KMS-11 (cell line): ENCODE results near the gene RHBDD3.

ENCODE experiments used
- H2AFZ ChIP-seq: fragments of 200-600 bp; sonication (generic); 2 replicates; pipeline ENCODE4 v1.6.1; 2016; ENCODE audit warnings: antibody characterized with exemption, mixed run types, low read depth
- H3K27ac ChIP-seq: fragments of 200-600 bp; sonication (generic); 2 replicates; pipeline ENCODE4 v1.6.1; 2016; ENCODE audit warnings: mild to moderate bottlenecking, mixed run types
- H3K27me3 ChIP-seq: fragments of 200-600 bp; sonication (generic); 2 replicates; pipeline ENCODE4 v1.6.1; 2017; ENCODE audit warnings: mild to moderate bottlenecking, low read depth, mixed run types, moderate library complexity; ENCODE audit not compliant: insufficient read depth
- H3K36me3 ChIP-seq: fragments of 200-600 bp; sonication (generic); 2 replicates; pipeline ENCODE4 v1.6.1; 2017; ENCODE audit warnings: mild to moderate bottlenecking, mixed run types; ENCODE audit not compliant: insufficient read depth
- H3K4me1 ChIP-seq: fragments of 200-600 bp; sonication (generic); 2 replicates; pipeline ENCODE4 v1.6.1; 2016; ENCODE audit warnings: mild to moderate bottlenecking, low read depth, mixed run types; ENCODE audit not compliant: poor library complexity, severe bottlenecking
- H3K4me2 ChIP-seq: fragments of 200-600 bp; sonication (generic); 2 replicates; pipeline ENCODE4 v1.7.0; 2016; ENCODE audit warnings: mild to moderate bottlenecking, mixed run types
- H3K4me3 ChIP-seq: fragments of 200-600 bp; sonication (generic); IDR thresholded peaks from 2 replicates; pipeline ENCODE4 v1.6.1; 2017; ENCODE audit warnings: low read depth, low read length, mixed read lengths; ENCODE audit not compliant: insufficient read depth
- H3K79me2 ChIP-seq: fragments of 200-600 bp; sonication (generic); 2 replicates; pipeline ENCODE4 v1.6.1; 2016; ENCODE audit warnings: low read depth, mixed run types; ENCODE audit not compliant: insufficient read depth
- H3K9ac ChIP-seq: fragments of 200-600 bp; sonication (generic); 2 replicates; pipeline ENCODE4 v1.6.1; 2016; ENCODE audit warnings: mild to moderate bottlenecking, mixed run types
- H4K20me1 ChIP-seq: fragments of 200-600 bp; sonication (generic); 2 replicates; pipeline ENCODE4 v1.6.1; 2016; ENCODE audit warnings: mild to moderate bottlenecking, mixed run types; ENCODE audit not compliant: insufficient read depth
- TF ChIP-seq, protein P1 (sequence below): fragments of 200-600 bp; sonication (generic); conservative IDR thresholded peaks from 2 replicates; pipeline ENCODE4 v1.6.1; 2017; ENCODE audit warnings: low read depth, mild to moderate bottlenecking, antibody characterized with exemption, low read length, moderate library complexity, mixed read lengths

RHBDD3 gene

GRCh38 chr22:29272624-29273023 lies 4.8 kb upstream of the RHBDD3 start:
- H3K4me2 ChIP-seq = peak overlapping the region; percentile 5; the same call in 1 of the 2 replicates
- H3K4me3 ChIP-seq = no peak overlapping the region
- H3K9ac ChIP-seq = no peak overlapping the region
- no peak overlapping the region for H2AFZ ChIP-seq
- peaks cover 98% of the 10 kb centered on the region for H3K79me2 ChIP-seq
- peaks cover 76% of the 10 kb centered on the region for H4K20me1 ChIP-seq
- H3K27ac ChIP-seq = no peak overlapping the region
- H3K4me1 ChIP-seq = peaks cover 70% of the 10 kb centered on the region
- H3K27me3 ChIP-seq = no peaks in the 10 kb centered on the region
- H3K36me3 ChIP-seq = peaks cover 36% of the 10 kb centered on the region; the same call in 1 of the 2 replicates
- TF ChIP-seq, protein P1, sequence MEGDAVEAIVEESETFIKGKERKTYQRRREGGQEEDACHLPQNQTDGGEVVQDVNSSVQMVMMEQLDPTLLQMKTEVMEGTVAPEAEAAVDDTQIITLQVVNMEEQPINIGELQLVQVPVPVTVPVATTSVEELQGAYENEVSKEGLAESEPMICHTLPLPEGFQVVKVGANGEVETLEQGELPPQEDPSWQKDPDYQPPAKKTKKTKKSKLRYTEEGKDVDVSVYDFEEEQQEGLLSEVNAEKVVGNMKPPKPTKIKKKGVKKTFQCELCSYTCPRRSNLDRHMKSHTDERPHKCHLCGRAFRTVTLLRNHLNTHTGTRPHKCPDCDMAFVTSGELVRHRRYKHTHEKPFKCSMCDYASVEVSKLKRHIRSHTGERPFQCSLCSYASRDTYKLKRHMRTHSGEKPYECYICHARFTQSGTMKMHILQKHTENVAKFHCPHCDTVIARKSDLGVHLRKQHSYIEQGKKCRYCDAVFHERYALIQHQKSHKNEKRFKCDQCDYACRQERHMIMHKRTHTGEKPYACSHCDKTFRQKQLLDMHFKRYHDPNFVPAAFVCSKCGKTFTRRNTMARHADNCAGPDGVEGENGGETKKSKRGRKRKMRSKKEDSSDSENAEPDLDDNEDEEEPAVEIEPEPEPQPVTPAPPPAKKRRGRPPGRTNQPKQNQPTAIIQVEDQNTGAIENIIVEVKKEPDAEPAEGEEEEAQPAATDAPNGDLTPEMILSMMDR = no peak

- H3K9ac ChIP-seq = peak overlapping the region; percentile 100; the same call in 1 of the 2 replicates
- TF ChIP-seq, protein P1 = no peak
- H3K4me1 ChIP-seq = peaks cover 61% of the 10 kb centered on the region
- H4K20me1 ChIP-seq = peaks cover 58% of the 10 kb centered on the region
- no peaks in the 10 kb centered on the region for H3K27me3 ChIP-seq
- peaks cover 94% of the 10 kb centered on the region for H3K79me2 ChIP-seq
- no peak overlapping the region for H2AFZ ChIP-seq
- H3K4me2 ChIP-seq = peak overlapping the region; percentile 95
- H3K36me3 ChIP-seq = peaks cover 31% of the 10 kb centered on the region; the same call in 1 of the 2 replicates
- no peak overlapping the region for H3K4me3 ChIP-seq
- no peak overlapping the region; the same call in 1 of the 2 replicates for H3K27ac ChIP-seq
Observed at GRCh38 chr22:29270475-29271271, 2.9 kb upstream of the RHBDD3 start.

DNA sequence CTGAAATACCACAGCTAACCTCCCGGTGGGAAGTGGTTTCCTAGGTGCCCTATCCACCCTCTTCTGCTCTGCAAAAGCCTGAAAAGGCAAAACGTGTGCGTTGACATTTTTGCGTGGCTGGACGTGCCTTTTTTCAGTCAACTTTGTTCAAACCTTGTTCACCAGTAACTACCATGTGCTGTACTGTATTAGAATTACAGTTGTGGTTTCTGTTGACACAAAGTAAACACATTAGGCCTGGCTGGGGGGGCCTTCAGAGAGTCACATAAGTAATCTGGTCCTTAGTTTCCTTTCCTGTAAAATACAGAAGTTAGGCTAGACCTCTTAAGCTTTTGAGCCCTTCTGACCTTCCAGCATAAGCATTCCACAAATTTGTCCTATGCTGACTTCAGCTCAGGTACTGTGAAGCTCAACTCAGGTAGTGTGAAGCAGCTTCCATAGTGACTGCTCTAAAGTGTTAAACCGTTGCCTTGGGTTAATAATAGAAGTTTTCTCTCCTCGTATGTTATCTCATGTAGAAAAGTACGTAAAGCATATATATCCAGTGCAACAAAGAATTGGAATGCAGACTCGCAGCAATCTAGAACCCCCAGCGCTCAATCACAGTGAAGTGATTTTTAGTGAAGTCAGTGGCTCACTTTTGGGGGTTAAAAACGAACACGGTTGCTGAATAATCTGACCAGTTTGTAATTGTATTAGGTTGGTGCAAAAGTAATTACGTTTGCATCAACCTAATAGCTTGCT lies 2.1 kb upstream of the RHBDD3 start:
- peaks cover 50% of the 10 kb centered on the region for H4K20me1 ChIP-seq
- H3K4me3 ChIP-seq = no peak overlapping the region
- H3K9ac ChIP-seq = peak overlapping the region; percentile 100; the same call in 1 of the 2 replicates
- H2AFZ ChIP-seq = no peak overlapping the region
- TF ChIP-seq, protein P1 = no peak
- no peaks in the 10 kb centered on the region for H3K27me3 ChIP-seq
- H3K4me1 ChIP-seq = peaks cover 53% of the 10 kb centered on the region
- H3K4me2 ChIP-seq = peak overlapping the region; percentile 95
- peaks cover 91% of the 10 kb centered on the region for H3K79me2 ChIP-seq
- H3K27ac ChIP-seq = peak overlapping the region; percentile 99; the same call in 1 of the 2 replicates
- peaks cover 30% of the 10 kb centered on the region; the same call in 1 of the 2 replicates for H3K36me3 ChIP-seq

- peaks cover 43% of the 10 kb centered on the region for H4K20me1 ChIP-seq
- peaks cover 84% of the 10 kb centered on the region for H3K79me2 ChIP-seq
- H3K4me2 ChIP-seq = peak overlapping the region; percentile 95
- H3K4me1 ChIP-seq = peaks cover 46% of the 10 kb centered on the region
- no peak overlapping the region for H2AFZ ChIP-seq
- H3K27me3 ChIP-seq = no peaks in the 10 kb centered on the region
- H3K4me3 ChIP-seq = no peak overlapping the region
- peak overlapping the region; percentile 100 for H3K9ac ChIP-seq
- TF ChIP-seq, protein P1 = no peak
- peak overlapping the region; percentile 99 for H3K27ac ChIP-seq
- H3K36me3 ChIP-seq = peaks cover 23% of the 10 kb centered on the region; the same call in 1 of the 2 replicates
Observed at GRCh38 chr22:29269230-29269604, 1.4 kb upstream of the RHBDD3 start.
